ENCODE results near the gene IFNA1.
A peak's percentile ranks its signal among the peaks of the same experiment; 100 is the strongest.

The IFNA1 gene

DNA sequence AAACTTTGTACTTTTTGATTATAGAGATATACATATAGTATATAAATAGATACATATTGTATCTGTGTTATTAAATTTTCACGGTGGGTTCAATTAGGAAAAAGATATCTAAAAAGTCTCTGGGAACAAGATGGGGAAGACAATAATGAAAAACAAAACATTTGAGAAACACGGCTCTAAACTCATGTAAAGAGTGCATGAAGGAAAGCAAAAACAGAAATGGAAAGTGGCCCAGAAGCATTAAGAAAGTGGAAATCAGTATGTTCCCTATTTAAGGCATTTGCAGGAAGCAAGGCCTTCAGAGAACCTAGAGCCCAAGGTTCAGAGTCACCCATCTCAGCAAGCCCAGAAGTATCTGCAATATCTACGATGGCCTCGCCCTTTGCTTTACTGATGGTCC is at the start of gene IFNA1:
IFNA1 (plus strand) TSS at position 301 of the 400 bp plus-strand sequence; CDS start at position 370, 69 bp downstream.
- Histone ChIP-seq H3K9me3 (ENCODE audit: control insufficient read depth, insufficient read depth, low read length) (no peaks in the 10 kb centered on the region), H3K36me3 (ENCODE audit: control insufficient read depth, insufficient read depth, low read length) (no peaks in the 10 kb centered on the region), H3K4me1 (ENCODE audit: control insufficient read depth, insufficient read depth, low read length) (no peaks in the 10 kb centered on the region), H3K4me3 (ENCODE audit: low read length) (no peak within 1 kb of the TSS), H3K27me3 (ENCODE audit: control insufficient read depth, insufficient read depth, low read length) (no peaks in the 10 kb centered on the region), H3K27ac (ENCODE audit: low read length) (no peak within 1 kb of the TSS)
- WGBS (ENCODE audit: insufficient coverage, insufficient read length), result no CpG with 5 or more reads among the region's 4 CpGs
- no peak for DNase-seq (ENCODE audit: low read depth, low spot score)

DNA sequence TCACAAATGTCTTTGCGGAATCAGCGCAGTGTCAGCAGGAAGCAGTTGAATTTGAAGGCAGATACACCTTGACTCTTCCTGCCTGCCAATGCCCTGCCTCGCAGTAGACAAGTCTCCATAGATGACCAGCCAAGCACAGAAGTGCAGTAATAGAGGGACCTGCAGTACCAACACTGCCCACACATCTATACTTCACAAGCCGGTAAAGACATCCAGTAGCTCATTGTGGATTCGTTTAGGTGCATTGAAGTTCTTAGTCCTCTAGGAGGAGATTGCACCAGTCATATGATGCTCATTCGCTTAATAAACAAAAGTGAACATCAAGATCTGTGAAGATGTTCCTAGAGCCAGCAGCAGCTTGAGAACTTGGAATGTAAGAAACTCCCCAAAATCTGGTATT is 48.0 kb upstream of the IFNA1 start:
- peaks cover 2% of the 10 kb centered on the region; the same call in 1 of the 2 replicates for H3K27me3 ChIP-seq (ENCODE audit: control insufficient read depth, insufficient read depth, low read length)
- no peaks in the 10 kb centered on the region for H3K36me3 ChIP-seq (ENCODE audit: control insufficient read depth, insufficient read depth, low read length)
- H3K9me3 ChIP-seq (ENCODE audit: control insufficient read depth, insufficient read depth, low read length), result no peaks in the 10 kb centered on the region
- H3K4me1 ChIP-seq (ENCODE audit: control insufficient read depth, insufficient read depth, low read length), result no peaks in the 10 kb centered on the region; the same call in 1 of the 2 replicates
- H3K4me3 ChIP-seq (ENCODE audit: low read length), result no peak overlapping the region
- H3K27ac ChIP-seq (ENCODE audit: low read length), result no peak overlapping the region
- DNase-seq (ENCODE audit: low read depth, low spot score), result no peak
- no CpG with 5 or more reads among the region's 6 CpGs for WGBS (ENCODE audit: insufficient coverage, insufficient read length)

DNA sequence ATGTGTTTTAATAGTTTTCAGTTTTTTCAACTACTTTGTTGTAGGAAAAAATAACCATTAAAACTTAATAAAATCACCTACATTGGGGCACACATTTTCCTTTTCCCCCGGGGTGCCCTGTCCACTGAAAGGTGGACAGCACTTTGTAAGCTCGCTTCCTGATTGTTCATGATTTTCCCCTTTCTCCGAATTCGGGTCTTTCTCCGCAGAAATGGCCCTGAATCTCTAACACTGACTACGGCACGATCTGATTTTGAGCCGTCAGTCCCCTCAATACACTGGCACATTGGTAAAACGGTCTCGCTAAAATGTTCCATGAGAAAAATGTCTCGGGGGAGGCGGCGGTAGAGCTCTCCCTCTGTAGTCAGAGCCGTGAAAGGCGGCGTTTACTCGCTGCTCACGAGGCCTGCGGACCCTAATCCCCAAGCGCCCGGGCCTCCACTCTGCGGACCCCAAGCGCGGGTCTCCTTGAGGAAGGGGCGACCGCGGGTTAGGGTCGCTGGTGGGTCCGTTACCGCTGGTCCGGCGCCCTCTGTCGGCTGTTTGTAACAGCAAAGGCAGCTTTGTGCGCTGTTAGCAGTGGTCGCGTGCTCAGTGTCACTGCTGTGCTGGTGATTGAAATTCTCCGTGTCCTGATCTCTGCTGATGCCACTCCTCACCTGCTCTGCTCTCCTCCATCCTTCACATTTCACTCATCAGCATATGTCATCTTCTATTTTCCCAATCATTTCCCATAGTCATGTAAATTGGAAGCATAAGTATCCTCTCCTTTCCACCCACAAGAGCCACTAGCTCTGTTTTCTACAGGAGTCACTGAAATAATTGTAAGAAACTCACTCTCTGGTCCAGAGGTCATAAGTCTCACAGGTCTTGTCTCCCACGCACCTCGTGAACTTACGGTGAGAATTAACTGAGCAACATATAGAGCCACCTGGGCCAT is 44.2 kb upstream of the IFNA1 start:
- Histone ChIP-seq H3K9me3 (ENCODE audit: control insufficient read depth, insufficient read depth, low read length) (no peaks in the 10 kb centered on the region), H3K36me3 (ENCODE audit: control insufficient read depth, insufficient read depth, low read length) (no peaks in the 10 kb centered on the region), H3K4me3 (ENCODE audit: low read length) (peak overlapping the region; percentile 33; the same call in 1 of the 2 replicates), H3K4me1 (ENCODE audit: control insufficient read depth, insufficient read depth, low read length) (no peaks in the 10 kb centered on the region; the same call in 1 of the 2 replicates), H3K27me3 (ENCODE audit: control insufficient read depth, insufficient read depth, low read length) (peaks cover 2% of the 10 kb centered on the region; the same call in 1 of the 2 replicates), H3K27ac (ENCODE audit: low read length) (no peak overlapping the region)
- WGBS (ENCODE audit: insufficient coverage, insufficient read length), result no CpG with 5 or more reads among the region's 40 CpGs
- peak; percentile 48 for DNase-seq (ENCODE audit: low read depth, low spot score)

DNA sequence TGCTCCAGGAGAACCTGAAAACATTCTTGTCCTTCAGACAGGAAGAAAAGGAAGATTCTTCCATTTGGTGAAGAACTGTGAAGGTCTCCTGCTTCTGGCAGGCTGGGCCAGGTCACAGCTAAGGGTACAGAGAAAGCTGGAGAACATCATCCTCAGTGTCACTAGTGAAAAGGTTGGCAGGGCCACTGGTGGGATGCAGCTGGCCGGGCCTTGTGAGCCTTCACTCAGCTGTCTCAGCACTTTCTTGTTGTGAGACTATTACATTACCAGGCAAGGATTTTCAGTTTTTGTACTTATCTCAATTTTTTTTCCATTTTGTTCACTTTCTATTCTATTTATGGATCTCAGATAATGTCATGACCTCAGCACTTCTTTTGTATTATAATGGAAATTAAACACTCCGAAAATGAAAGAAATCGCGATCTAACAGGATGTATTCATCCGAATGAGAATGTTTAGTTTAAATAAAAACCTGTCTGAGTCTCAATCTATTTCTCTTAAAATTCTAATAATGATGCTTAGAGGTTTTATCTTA is 41.2 kb upstream of the IFNA1 start:
- Histone ChIP-seq H3K4me3 (ENCODE audit: low read length) (no peak overlapping the region), H3K9me3 (ENCODE audit: control insufficient read depth, insufficient read depth, low read length) (no peaks in the 10 kb centered on the region), H3K36me3 (ENCODE audit: control insufficient read depth, insufficient read depth, low read length) (no peaks in the 10 kb centered on the region), H3K27ac (ENCODE audit: low read length) (no peak overlapping the region), H3K27me3 (ENCODE audit: control insufficient read depth, insufficient read depth, low read length) (peaks cover 4% of the 10 kb centered on the region; the same call in 1 of the 2 replicates), H3K4me1 (ENCODE audit: control insufficient read depth, insufficient read depth, low read length) (no peaks in the 10 kb centered on the region; the same call in 1 of the 2 replicates)
- no CpG with 5 or more reads among the region's 5 CpGs for WGBS (ENCODE audit: insufficient coverage, insufficient read length)
- no peak for DNase-seq (ENCODE audit: low read depth, low spot score)

DNA sequence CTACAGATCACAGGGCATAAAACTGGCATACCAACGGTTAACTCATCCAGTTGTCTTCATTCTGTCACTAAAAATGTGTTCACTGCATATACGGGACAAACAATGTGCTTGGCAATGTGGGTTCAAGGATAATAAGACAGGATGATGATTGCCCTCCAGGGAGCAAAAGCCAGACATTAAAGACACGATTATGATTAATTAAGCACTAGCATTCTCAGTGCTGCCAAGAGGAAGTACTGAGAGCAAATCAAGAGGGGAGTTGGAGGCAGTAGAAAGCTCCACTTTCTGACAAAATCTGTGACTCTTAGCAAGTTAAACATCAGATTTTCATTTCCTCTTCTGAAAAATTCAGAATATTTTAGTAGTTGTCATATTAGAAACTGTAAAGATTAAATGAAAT is 40.3 kb upstream of the IFNA1 start:
- H3K4me1 ChIP-seq (ENCODE audit: control insufficient read depth, insufficient read depth, low read length), result no peaks in the 10 kb centered on the region; the same call in 1 of the 2 replicates
- H3K4me3 ChIP-seq (ENCODE audit: low read length), result no peak overlapping the region
- no peaks in the 10 kb centered on the region for H3K9me3 ChIP-seq (ENCODE audit: control insufficient read depth, insufficient read depth, low read length)
- no peaks in the 10 kb centered on the region for H3K36me3 ChIP-seq (ENCODE audit: control insufficient read depth, insufficient read depth, low read length)
- no peak overlapping the region for H3K27ac ChIP-seq (ENCODE audit: low read length)
- no peak for DNase-seq (ENCODE audit: low read depth, low spot score)
- H3K27me3 ChIP-seq (ENCODE audit: control insufficient read depth, insufficient read depth, low read length), result peaks cover 4% of the 10 kb centered on the region; the same call in 1 of the 2 replicates
- no CpG with 5 or more reads among the region's 3 CpGs for WGBS (ENCODE audit: insufficient coverage, insufficient read length)

DNA sequence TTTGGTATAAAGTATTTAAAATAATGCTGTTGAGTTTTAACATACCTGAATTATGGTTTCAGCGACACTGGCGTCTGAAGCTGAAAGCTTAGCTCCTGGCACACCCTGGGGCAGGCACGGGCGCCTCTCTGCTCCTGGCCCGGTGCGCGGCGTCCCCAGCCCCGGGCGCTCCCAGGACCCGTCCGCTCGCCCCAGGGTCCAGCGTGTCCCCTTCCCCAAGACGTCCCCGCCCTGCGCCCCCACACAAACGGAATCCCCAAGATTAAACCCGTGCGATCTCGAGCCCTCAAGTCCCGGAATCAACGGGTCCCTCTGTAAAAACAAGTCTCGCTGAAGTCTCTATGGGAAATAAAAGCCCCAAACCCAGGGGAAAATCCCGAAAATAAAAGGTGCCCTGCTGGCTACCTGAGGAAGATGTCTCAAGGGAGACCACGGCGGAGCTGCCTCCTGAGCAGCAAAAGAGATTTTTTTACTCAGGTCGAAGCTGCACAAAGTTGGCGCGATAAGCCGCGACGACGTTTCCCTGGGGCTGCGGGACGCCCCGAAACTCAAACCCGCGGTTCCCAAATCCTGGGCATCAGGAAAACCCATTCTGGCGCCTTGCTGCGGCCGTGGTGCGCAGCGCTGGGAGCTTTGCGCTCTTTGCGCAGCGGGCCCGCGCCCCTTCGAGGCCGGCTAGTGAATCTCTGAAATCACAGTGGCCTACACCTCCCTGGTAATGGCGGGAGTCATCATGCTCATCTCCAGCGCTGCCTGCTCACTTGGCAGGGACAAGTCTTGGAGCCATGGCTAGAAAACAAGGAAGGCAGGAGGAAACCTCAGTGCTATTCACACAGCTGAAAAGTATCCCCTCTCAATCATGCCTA is 37.6 kb upstream of the IFNA1 start:
- H3K27ac ChIP-seq (ENCODE audit: low read length), result no peak overlapping the region
- H3K4me1 ChIP-seq (ENCODE audit: control insufficient read depth, insufficient read depth, low read length), result no peaks in the 10 kb centered on the region
- no peaks in the 10 kb centered on the region for H3K9me3 ChIP-seq (ENCODE audit: control insufficient read depth, insufficient read depth, low read length)
- peak overlapping the region; percentile 6; the same call in 1 of the 2 replicates for H3K4me3 ChIP-seq (ENCODE audit: low read length)
- no CpG with 5 or more reads among the region's 53 CpGs for whole genome bisulfite sequencing (ENCODE audit: insufficient coverage, insufficient read length)
- no peaks in the 10 kb centered on the region for H3K36me3 ChIP-seq (ENCODE audit: control insufficient read depth, insufficient read depth, low read length)
- DNase-seq (ENCODE audit: low read depth, low spot score), result peak; percentile 39
- H3K27me3 ChIP-seq (ENCODE audit: control insufficient read depth, insufficient read depth, low read length), result peaks cover 1% of the 10 kb centered on the region; the same call in 1 of the 2 replicates

DNA sequence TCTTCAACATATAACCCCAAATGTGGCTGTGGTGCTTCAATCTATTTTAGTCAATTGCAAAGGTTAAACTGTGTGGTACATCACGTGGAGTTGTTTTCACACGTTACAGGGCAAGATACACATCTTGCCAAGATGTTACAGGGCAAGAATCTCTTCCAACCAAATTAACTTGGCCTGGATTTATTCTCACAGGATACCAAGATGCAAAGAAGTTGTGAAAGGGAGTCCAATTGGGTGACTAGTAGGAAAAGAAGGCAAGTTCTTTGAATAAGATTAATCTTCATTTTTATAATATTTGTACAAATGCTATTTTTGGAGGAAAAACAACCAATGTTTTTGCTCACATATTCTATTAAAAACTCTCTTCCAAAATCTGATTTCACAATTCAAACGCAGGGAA is 36.1 kb upstream of the IFNA1 start:
- no peak overlapping the region for H3K4me3 ChIP-seq (ENCODE audit: low read length)
- H3K27ac ChIP-seq (ENCODE audit: low read length), result no peak overlapping the region
- no CpG with 5 or more reads among the region's 3 CpGs for WGBS (ENCODE audit: insufficient coverage, insufficient read length)
- H3K4me1 ChIP-seq (ENCODE audit: control insufficient read depth, insufficient read depth, low read length), result no peaks in the 10 kb centered on the region
- DNase-seq (ENCODE audit: low read depth, low spot score), result no peak
- no peaks in the 10 kb centered on the region for H3K36me3 ChIP-seq (ENCODE audit: control insufficient read depth, insufficient read depth, low read length)
- peaks cover 1% of the 10 kb centered on the region; the same call in 1 of the 2 replicates for H3K27me3 ChIP-seq (ENCODE audit: control insufficient read depth, insufficient read depth, low read length)
- no peaks in the 10 kb centered on the region for H3K9me3 ChIP-seq (ENCODE audit: control insufficient read depth, insufficient read depth, low read length)

DNA sequence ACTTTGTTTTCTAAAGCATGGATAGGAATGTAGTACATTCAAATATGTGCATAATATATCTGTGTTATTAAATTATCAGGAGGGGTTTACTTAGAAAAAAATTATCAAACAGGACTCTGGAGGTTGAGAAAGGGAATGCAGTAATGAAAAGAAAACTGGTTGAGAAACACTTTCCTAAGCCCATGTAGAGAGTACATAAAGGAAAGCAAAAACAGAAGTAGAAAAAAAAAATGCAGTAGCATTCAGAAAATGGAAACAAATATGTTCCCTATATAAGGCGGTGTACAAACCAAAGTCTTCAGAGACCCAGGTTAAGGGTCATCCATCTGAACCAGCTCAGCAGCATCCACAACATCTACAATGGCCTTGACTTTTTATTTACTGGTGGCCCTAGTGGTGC is 31.4 kb upstream of the IFNA1 start, which contains the start of gene IFNA8:
IFNA8 (plus strand) TSS at position 301 of the 400 bp plus-strand sequence; CDS start at position 361, 60 bp downstream.
- Histone ChIP-seq H3K9me3 (ENCODE audit: control insufficient read depth, insufficient read depth, low read length) (no peaks in the 10 kb centered on the region), H3K4me3 (ENCODE audit: low read length) (no peak within 1 kb of the TSS), H3K36me3 (ENCODE audit: control insufficient read depth, insufficient read depth, low read length) (no peaks in the 10 kb centered on the region), H3K4me1 (ENCODE audit: control insufficient read depth, insufficient read depth, low read length) (no peaks in the 10 kb centered on the region), H3K27me3 (ENCODE audit: control insufficient read depth, insufficient read depth, low read length) (no peaks in the 10 kb centered on the region), H3K27ac (ENCODE audit: low read length) (no peak within 1 kb of the TSS)
- no CpG with 5 or more reads among the region's 1 CpG for WGBS (ENCODE audit: insufficient coverage, insufficient read length)
- DNase-seq (ENCODE audit: low read depth, low spot score), result no peak

DNA sequence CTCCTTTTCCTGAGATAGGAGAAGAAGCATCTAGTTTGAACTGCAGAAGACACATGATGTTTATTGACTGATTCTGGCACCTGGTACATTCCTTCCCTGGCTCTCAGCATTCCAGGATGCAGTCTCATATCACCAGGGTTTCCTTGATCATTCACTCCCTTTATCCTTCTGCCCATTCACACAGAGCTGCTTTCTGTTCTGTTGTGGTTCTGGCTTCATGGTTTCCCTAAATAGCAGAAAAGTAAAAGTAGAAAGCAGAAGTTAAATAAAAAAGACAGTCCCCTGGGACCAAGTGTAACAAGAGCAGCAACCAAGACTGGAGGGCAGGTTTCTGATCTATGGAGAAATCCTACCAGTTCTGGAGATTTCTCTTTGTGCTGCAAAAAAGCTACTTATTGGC is 28.1 kb upstream of the IFNA1 start:
- Histone ChIP-seq H3K36me3 (ENCODE audit: control insufficient read depth, insufficient read depth, low read length) (no peaks in the 10 kb centered on the region), H3K9me3 (ENCODE audit: control insufficient read depth, insufficient read depth, low read length) (no peaks in the 10 kb centered on the region), H3K27me3 (ENCODE audit: control insufficient read depth, insufficient read depth, low read length) (no peaks in the 10 kb centered on the region), H3K27ac (ENCODE audit: low read length) (no peak overlapping the region), H3K4me1 (ENCODE audit: control insufficient read depth, insufficient read depth, low read length) (no peaks in the 10 kb centered on the region), H3K4me3 (ENCODE audit: low read length) (no peak overlapping the region)
- no peak for DNase-seq (ENCODE audit: low read depth, low spot score)

DNA sequence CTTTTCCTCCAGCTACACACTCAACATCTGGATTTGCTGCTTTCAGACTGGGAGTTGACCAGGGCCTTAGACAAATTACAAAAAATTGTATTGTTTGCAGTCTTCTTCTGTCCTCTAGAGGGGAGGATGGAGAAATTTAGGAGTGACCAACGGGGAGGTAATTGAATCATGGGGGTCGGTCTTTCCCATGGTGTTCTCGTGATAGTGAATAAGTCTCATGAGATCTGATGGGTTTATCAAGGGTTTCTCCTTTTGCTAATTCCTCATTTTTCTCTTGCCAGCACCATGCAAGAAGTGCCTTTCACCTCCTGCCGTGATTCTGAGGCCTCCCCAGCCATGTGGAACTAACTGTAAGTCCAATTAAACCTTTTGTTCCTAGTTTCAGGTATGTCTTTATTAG is 27.1 kb upstream of the IFNA1 start:
- no peak for DNase-seq (ENCODE audit: low read depth, low spot score)
- WGBS (ENCODE audit: insufficient coverage, insufficient read length), result no CpG with 5 or more reads among the region's 4 CpGs

More for the DNA sequence above, 27.1 kb upstream of the IFNA1 start:
- H3K4me3 ChIP-seq (ENCODE audit: low read length), result no peak overlapping the region
- H3K27me3 ChIP-seq (ENCODE audit: control insufficient read depth, insufficient read depth, low read length), result no peaks in the 10 kb centered on the region
- no peaks in the 10 kb centered on the region for H3K4me1 ChIP-seq (ENCODE audit: control insufficient read depth, insufficient read depth, low read length)
- H3K27ac ChIP-seq (ENCODE audit: low read length), result no peak overlapping the region
- no peaks in the 10 kb centered on the region for H3K9me3 ChIP-seq (ENCODE audit: control insufficient read depth, insufficient read depth, low read length)
- H3K36me3 ChIP-seq (ENCODE audit: control insufficient read depth, insufficient read depth, low read length), result no peaks in the 10 kb centered on the region
